GM03348 (cell line): ENCODE measurements around the gene RAPGEF3.

ENCODE experiments used
- DNase-seq: peaks from one replicate; pipeline ENCODE4 v3.0.0; 2012; ENCODE audit warnings: low spot score

The RAPGEF3 gene

GRCh38 chr12:47790676-47791350 lies 32.1 kb upstream of the RAPGEF3 start:
- no peak for DNase-seq

GRCh38 chr12:47789712-47790489 lies 31.2 kb upstream of the RAPGEF3 start:
- DNase-seq, result no peak

DNA sequence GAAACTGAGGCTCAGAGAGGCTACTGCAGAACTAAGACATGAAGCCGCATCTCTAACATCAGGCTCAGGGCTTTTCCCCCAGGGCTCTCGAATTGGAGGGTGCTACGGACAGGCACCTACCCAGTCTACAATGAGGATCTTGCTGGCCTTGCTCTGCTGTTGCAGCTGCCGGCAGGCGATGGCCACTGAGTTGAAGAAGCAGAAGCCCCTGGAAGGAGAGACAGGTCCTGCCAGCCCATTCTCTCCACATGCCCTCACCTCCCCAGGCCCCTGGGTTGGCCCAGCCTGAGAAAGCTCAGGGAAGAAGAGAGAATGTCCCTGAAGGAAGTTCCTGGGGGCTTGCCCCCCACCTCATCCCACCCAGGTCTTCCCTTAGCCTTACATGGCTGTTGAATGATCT lies 30.5 kb upstream of the RAPGEF3 start:
- DNase-seq, result no peak

- DNase-seq, result no peak
Observed at GRCh38 chr12:47787596-47788319, 29.1 kb upstream of the RAPGEF3 start.

DNA sequence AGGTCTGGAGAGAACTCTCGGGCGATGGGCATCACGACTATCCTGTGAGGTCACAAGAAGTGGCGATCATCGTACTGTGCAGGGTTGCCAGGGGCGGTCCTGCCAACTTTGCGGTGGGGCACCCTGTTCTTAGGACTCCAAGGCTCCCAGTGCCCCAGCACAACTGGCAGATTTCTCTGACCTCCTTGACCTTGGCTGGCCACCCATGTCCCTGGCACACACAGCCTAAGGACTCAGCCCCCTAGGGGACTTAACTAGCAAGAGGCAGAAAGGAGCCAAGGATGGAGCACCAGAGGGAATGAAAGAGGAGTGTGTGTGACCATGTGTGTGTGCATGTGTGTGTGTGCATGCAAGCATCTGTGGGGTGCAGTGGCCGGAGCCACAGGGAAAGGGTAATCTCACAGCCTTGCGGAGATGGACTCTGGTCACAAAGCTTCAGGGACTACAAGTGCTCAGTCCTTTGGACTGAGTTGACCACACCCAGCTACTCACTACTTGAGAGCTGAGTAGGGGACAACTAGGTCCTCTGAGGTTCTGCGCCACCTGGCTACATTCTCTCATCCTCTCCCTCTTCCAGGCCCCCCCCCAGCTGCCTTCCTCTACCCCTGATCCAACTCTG lies 28.1 kb upstream of the RAPGEF3 start:
- no peak for DNase-seq

DNA sequence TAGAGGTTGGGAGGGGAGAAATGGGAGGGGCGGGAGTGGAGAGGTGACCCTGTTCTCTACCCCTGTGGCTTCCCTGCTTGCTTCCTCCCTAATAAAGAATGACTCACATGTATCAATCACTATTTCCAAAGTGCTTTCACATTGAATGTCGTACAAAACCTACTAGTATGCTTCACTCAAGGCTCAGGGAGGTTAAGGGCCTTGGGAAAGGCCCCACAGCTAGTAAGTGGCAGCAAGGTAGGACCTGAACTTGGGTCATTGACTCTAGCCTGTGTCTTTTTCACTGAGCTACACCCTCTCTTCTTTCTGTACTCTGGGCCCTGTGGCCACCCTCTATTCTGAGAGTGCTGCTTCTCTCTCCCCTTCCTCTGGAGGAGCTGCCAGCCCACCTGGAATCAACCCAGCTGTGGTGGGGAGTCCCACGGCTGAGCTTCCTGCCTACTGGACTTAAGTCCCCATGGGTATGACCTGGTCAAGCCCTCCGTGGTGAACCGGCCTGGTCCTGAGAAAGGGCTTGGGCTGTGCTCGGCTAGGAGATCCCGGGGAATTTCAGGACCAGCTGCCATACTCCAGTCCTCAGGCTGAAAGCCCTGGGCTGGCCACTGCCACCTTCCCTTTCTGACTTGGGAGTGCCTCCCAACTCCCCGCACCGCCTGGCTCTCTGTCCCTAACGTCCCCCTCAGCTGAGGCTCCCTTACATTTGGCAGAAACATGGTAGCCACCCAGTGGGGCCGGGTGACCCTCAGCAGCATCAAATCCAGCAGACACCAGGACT lies 27.4 kb upstream of the RAPGEF3 start:
- no peak for DNase-seq

DNA sequence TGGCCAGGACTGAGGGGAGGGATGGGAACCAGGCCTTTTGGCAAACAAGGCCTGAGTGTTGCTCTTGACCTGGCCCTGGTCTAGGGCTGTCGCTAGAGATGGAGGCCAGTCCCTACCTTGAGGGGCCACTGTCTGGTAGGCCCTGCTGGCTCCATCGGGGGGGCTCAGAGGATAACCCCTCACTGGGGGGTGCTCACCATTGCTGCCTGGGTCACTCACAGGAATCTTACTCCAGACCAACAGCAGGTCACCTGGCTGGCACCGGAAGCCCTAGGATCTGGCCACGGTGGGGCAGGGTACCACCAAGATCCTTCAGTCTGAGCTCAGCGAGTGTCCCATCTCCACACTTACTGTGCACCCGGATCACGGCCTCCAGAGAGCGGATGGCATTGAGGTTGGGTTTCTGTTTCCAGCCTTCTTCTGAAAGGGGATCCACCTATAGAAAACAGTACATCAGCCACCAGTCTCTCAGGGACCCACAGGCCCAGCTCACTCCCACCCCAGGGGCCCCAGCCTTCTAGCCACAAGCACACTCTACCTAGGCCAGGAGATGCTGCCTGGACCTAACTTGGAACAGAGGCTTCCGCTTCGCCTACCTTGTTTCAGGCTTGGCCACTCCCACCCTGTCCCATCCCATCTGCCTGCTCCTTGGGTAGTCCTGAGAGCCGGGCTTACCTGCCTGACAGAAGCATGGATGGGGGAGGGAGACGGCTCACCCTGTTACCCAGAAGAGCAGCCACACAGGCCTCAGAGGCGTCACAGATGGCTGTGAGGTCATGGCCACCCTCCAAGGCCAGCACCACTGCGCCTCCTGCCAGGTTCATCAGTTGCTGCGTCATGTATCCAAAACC lies 26.6 kb upstream of the RAPGEF3 start:
- no peak for DNase-seq

- DNase-seq, result no peak
Observed at GRCh38 chr12:47783821-47784819, 25.4 kb upstream of the RAPGEF3 start.

DNA sequence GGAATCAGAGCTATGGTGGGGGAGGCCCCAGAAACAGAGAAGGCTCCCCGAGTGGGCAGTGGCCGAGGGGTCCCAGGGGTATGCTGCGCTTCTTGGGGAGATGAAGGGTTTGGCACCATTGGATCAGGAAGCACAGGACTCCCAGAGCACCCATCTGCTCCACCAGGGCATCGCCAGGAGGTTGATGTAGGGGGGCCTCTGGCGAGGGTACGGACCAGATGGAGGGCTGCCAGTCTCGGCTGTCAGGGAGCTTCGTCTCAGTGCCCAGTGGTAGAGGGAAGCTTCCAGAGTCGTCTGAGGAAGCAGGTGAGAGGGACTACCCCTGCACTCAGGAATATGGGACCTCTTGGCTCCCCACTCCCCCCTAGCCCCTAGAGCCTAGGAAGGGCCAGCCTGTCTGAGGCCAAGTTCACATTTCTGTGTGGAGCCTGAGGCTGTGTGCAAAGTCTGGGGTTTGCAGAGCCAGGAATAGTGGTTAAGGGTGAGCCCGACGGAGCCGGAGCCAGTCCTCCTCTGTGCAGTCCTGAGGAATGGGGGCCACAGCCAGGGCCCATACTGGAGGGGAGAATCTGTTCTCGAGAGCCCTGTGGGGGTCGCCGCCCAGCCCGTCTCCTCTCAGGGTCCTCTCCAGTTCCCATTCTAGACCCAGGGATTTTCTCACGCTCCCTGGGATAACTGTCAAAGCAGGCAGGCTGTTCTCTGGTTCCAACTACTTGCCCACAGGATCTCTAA lies 24.5 kb upstream of the RAPGEF3 start:
- no peak for DNase-seq

GRCh38 chr12:47782372-47782770 lies 23.7 kb upstream of the RAPGEF3 start:
- no peak for DNase-seq

DNA sequence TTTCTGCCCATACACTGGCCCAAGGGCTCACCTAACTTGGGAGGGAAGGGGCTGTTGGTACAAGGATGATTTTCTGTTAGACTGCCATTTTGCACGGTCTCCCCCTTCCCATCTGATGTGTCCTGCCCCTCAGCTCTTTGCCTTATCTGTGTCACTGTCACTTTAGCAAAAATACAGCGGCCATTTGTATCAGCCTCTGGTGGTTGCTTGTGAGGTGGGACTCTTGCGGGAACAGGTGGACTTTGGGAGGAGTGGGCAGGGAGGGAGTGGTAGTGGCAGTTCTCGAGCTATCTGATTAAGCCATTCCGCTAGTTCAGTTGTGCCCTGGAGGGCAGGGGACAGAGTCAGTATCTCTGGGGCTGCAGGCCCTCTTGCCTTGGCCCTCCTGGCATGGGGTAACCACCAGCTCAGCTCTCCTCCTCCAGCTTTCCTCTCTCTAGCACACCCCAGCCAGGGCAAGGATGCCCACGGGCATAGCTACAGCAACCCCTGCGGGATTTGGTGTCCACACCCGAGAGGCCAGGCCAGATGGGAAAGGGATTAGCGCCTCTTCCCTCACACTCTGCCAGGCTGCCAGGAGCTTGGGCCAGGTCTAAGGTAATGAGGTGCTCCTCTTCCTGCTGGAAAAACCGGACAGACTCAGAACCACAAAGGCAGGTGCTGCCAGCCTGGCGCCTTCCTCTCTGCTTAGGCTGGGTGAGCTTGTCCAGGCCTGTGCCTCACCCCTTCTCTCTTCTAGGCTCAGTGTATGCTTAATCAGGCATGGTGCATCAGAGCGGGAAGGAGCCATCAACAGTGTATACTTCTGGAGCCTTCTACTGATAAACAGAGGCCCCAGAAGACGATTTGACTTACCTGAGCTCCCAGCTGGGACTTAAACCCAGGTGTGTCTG lies 23.0 kb upstream of the RAPGEF3 start:
- DNase-seq, result no peak

DNA sequence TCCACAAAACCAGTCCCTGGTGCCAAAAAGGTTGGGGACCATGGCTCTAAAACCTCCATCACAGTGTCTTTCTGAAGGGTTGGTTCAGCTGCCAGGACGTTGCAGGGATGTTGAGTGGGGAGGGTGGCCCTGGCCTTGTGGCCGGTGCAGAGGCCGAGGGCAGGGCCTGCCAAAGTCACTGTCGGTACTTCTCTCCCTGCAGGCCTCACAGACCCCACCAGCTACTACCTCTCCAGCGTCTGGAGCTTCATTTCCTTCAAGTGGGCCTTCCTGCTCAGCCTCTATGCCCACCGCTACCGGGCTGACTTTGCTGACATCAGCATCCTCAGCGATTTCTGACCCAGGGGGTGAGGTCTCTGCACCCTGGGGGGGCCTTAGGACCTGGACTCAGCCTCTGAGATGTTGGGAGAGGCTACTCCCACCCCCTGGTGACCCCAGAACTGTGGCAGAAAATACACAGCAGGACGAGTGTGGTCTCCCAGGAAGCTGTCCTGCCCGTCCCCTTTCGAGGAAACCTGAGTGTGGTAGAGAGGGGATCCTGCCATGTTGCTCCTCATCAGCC lies 21.3 kb upstream of the RAPGEF3 start:
- no peak for DNase-seq

DNA sequence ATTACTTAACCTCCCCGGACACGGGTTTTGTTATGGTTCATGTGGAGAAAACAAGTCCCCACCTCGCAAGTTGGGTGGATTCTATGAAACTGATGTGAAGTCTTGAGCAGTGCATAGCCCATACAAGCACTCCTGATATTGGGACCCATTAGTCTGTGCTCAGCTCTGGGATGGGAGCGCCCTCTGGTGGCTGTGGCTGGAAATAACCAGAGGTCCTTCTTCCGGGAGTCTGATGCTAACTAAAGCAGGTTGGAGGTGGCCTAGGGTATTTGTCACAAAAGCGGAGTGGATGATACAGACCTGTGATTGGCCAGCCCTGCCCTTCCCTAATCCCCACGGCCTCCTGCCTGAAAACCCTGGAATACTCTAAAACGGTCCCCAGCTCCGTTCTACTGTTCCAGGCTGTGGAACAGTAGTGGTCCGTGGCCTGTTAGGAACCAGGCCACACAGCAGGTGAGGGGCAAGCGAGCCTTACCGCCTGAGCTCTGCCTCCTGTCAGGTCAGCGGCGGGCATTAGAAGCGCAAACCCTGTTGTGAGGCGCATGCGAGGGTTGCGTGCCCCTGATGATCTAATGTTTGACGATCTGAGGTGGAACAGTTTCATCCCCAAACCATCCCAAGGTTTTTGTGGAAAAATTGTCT lies 20.7 kb upstream of the RAPGEF3 start:
- DNase-seq, result peak; percentile 88

DNA sequence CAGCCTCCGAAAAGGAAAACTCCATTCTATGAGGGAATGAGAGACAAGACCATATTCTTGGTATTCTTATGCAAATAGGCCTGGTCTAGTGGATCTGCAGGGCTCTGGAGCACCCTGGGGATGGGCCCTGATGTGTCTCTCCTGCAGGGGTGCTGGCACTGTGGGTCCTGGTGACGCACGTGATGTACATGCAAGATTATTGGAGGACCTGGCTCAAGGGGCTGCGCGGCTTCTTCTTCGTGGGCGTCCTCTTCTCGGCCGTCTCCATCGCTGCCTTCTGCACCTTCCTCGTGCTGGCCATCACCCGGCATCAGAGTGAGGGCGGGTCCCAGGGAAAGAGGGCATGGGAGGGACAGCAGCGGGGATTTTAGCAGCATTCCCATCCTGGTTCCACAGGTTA lies 20.2 kb upstream of the RAPGEF3 start:
- no peak for DNase-seq

GRCh38 chr12:47777741-47778558 lies 19.3 kb upstream of the RAPGEF3 start:
- no peak for DNase-seq

- no peak for DNase-seq
Observed at GRCh38 chr12:47777151-47777550, 18.5 kb upstream of the RAPGEF3 start.
